ENCODE data around the gene DUSP22. TPM values are rescaled to one million over a fixed set of nuclear protein-coding genes. Genes with fewer than 3 reads are reported as not detected.

DUSP22 gene
- total and polyA plus RNA-seq, 9 of the 15 experiments (the other 6 are each of a cell fraction or from before 2014, with no cell fraction given) = 9.3 to 19.4 (median 11.8) TPM

DNA sequence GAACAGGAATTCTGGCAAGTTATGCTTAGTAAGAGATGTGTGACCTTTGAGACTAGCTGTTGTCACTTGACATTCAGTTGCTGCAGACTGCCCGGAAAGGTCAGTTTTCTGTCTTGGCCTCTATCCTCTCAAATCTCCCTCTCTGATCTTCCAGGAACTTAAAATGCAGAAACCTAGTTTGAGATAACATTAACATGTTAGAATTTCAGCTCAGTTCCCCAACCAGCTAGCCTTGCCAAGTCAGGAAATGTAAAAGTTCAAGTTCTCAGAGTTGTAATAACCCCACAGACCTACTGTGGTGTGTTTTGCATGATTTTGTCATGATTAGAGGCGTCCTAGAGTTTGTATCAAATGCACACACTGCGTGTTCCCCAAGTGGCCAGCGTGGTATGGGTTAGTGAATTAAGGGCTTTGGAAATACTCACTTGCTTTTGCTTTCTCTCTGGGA, 46.6 kb downstream of the DUSP22 start:
- peaks cover 15% of the 10 kb centered on the region for H4K20me1 ChIP-seq (replicated peaks; ENCODE audit: control insufficient read depth, insufficient read depth, low read length)
- intact Hi-C loops (cut with micrococcal nuclease) (no loop called here), in situ Hi-C loops (cut with MboI) (no loop called here)
- H3K9me3 ChIP-seq (replicated peaks; ENCODE audit: control insufficient read depth, insufficient read depth, low read depth, low read length) = no peaks in the 10 kb centered on the region
- no peak overlapping the region for H3K4me2 ChIP-seq (ENCODE audit: insufficient read depth, low read length)
- DNase-seq (ENCODE audit: extremely low read depth in 1 of 4, low spot score in 3 of 4) (peak in 1 of 4 experiments; percentile 44), ATAC-seq (no peak), FAIRE-seq (peak; percentile 55)
- WGBS (ENCODE audit: insufficient coverage, low coverage, missing lambda C conversion rate) = 5% methylated on average over 4 of the region's 4 CpGs
- H3K4me3 ChIP-seq = no peak overlapping the region
- 0 out of 2 replicates have a peak overlapping the region, but pooled peaks have one; percentile 2 for H2AFZ ChIP-seq (ENCODE audit: low read depth, low read length)
- ChIA-PET POLR2A (interaction anchor here (2.9 to 3.7 kb wide), 2 partner anchors 12 to 16 kb away, joined by 7 to 19 read pairs; no protein-coding TSS in a partner anchor), CTCF (ENCODE audit: low intra/inter-chr PET ratio) (no interaction called here)
- BruUV-seq (replicated peaks) = no TSS peak
- peaks cover 20 to 44% of the 10 kb centered on the region in 2 experiments for H3K4me1 ChIP-seq (replicated peaks in 1 of 2; ENCODE audit: control insufficient read depth in 2 of 2, insufficient read depth in 2 of 2, low read length in 2 of 2)
- H3K27ac ChIP-seq (ENCODE audit: extremely low read depth, low read depth, low read length) = no peak overlapping the region
- H3K79me2 ChIP-seq (ENCODE audit: control insufficient read depth, insufficient read depth, low read length) = no peaks in the 10 kb centered on the region
- no peaks in the 10 kb centered on the region for H3K36me3 ChIP-seq (ENCODE audit: control insufficient read depth, insufficient read depth, low read length)
- H3K27me3 ChIP-seq (ENCODE audit: control insufficient read depth in 2 of 2, insufficient read depth in 2 of 2, low read length in 2 of 2) = peaks cover 0 to 15% of the 10 kb centered on the region in 2 experiments; a peak in 3 of 5 replicates
- no peak overlapping the region for H3K9ac ChIP-seq (ENCODE audit: insufficient read depth in 1 of 2, low read depth in 2 of 2, low read length in 2 of 2)
- no peaks in the 10 kb centered on the region for H3K9me1 ChIP-seq (ENCODE audit: control insufficient read depth, insufficient read depth, low read length)
- TF ChIP-seq ZNF436 (CRISPR knock-in tag; IDR thresholded peaks at IDR 0.05) (no peak), MGA (IDR thresholded peaks at IDR 0.05) (no peak), RCOR1 (IDR thresholded peaks at IDR 0.05; ENCODE audit: borderline replicate concordance in 1 of 2, low read depth in 2 of 2, low read length in 2 of 2) (peak in 1 of 2 experiments; percentile 53; a peak in 1 of 4 replicates), TCF3 (CRISPR knock-in tag; IDR thresholded peaks at IDR 0.05) (0 out of 2 replicates have a peak, but pooled peaks have one; percentile 10), ETV5 (CRISPR knock-in tag; IDR thresholded peaks at IDR 0.05; ENCODE audit: low read depth) (0 out of 2 replicates have a peak, but pooled peaks have one; percentile 42), RAD21 (CRISPR knock-in tag; conservative IDR thresholded peaks at IDR 0.05 in 1 of 2, IDR thresholded peaks at IDR 0.05 in 1 of 2) (peak in 1 of 2 experiments; percentile 10; a peak in 1 of 4 replicates), NR4A1 (CRISPR knock-in tag; IDR thresholded peaks at IDR 0.05) (no peak), NR4A1 (tag; IDR thresholded peaks at IDR 0.05) (no peak; the same call in 1 of the 2 replicates), ZNF511 (CRISPR knock-in tag; IDR thresholded peaks at IDR 0.05) (no peak), ZNF707 (CRISPR knock-in tag; conservative IDR thresholded peaks at IDR 0.05) (no peak)
